Liver (tissue), 9 donors: ENCODE results near the gene ZSCAN21. TPM values are rescaled to one million over a fixed set of nuclear protein-coding genes. Genes with fewer than 3 reads are reported as not detected.
A peak's percentile ranks its signal among the peaks of the same experiment; 100 is the strongest.

Experiments used
- DNase-seq: peaks from one replicate; pipeline ENCODE4 v3.0.0-alpha.2; 2017; ENCODE audit warnings: low spot score
- H3K27ac ChIP-seq, 2 donors: one replicate each; pipeline ENCODE4 v1.7.0; 2013; ENCODE audit warnings: inconsistent platforms in 2 of 2, low read length in 2 of 2, control low read depth in 1 of 2, low read depth in 1 of 2, mild to moderate bottlenecking in 1 of 2
- H3K27me3 ChIP-seq, 4 donors: one replicate each; pipeline versions ENCODE4 v1.6.1 to v1.7.0; 2013; ENCODE audit warnings: low read length in 3 of 4, inconsistent platforms in 1 of 4, mild to moderate bottlenecking in 1 of 4, moderate library complexity in 1 of 4; ENCODE audit not compliant: control insufficient read depth in 4 of 4, insufficient read depth in 4 of 4
- H3K36me3 ChIP-seq, 4 donors: one replicate each; pipeline versions ENCODE4 v1.6.1 to v1.7.0; 2013; ENCODE audit warnings: low read length in 3 of 4, mild to moderate bottlenecking in 3 of 4, low read depth in 1 of 4, moderate library complexity in 1 of 4; ENCODE audit not compliant: control insufficient read depth in 4 of 4, insufficient read depth in 3 of 4
- H3K4me1 ChIP-seq, 4 donors: one replicate each; pipeline versions ENCODE4 v1.6.1 to v1.7.0; 2013; ENCODE audit warnings: low read length in 3 of 4, mild to moderate bottlenecking in 3 of 4, moderate library complexity in 1 of 4; ENCODE audit not compliant: control insufficient read depth in 4 of 4, insufficient read depth in 4 of 4
- H3K4me3 ChIP-seq, 3 donors: one replicate each; pipeline versions ENCODE4 v1.6.1 to v1.7.0; 2013; ENCODE audit warnings: low read length in 3 of 3, control low read depth in 1 of 3, low read depth in 1 of 3, mild to moderate bottlenecking in 1 of 3
- H3K9ac ChIP-seq, 2 donors: one replicate each; pipeline ENCODE4 v1.7.0; 2013; ENCODE audit warnings: low read length in 2 of 2, mild to moderate bottlenecking in 2 of 2, moderate library complexity in 2 of 2, control low read depth in 1 of 2, low read depth in 1 of 2
- H3K9me3 ChIP-seq, 4 donors: one replicate each; pipeline versions ENCODE4 v1.6.1 to v1.7.0; 2013; ENCODE audit warnings: low read length in 3 of 4; ENCODE audit not compliant: control insufficient read depth in 4 of 4
- EGR1 ChIP-seq, 2 donors: IDR thresholded peaks; 2 replicates each; pipeline ENCODE4 v1.6.1; 2016 to 2018; ENCODE audit warnings: antibody characterized with exemption in 2 of 2, low read depth in 2 of 2
- FOXA1 ChIP-seq: IDR thresholded peaks from 2 replicates; pipeline ENCODE4 v1.6.1; 2016; ENCODE audit warnings: antibody characterized with exemption
- FOXA2 ChIP-seq: IDR thresholded peaks from 2 replicates; pipeline ENCODE4 v1.6.1; 2016; ENCODE audit warnings: antibody characterized with exemption
- GABPA ChIP-seq, 2 donors: IDR thresholded peaks in 1 of 2; conservative IDR thresholded peaks in 1 of 2; 2 replicates each; pipeline ENCODE4 v1.6.1; 2016; ENCODE audit warnings: antibody characterized with exemption in 2 of 2, mild to moderate bottlenecking in 1 of 2, moderate library complexity in 1 of 2
- HNF4A ChIP-seq, 2 donors: conservative IDR thresholded peaks; 2 replicates each; pipeline ENCODE4 v1.6.1; 2016; ENCODE audit warnings: antibody characterized with exemption in 2 of 2, mild to moderate bottlenecking in 2 of 2
- HNF4G ChIP-seq: IDR thresholded peaks from 2 replicates; pipeline ENCODE4 v1.6.1; 2016; ENCODE audit warnings: antibody characterized with exemption
- JUND ChIP-seq, 2 donors: IDR thresholded peaks; 2 replicates each; pipeline ENCODE4 v1.6.1; 2016; ENCODE audit warnings: antibody characterized with exemption in 2 of 2
- NR2F2 ChIP-seq: IDR thresholded peaks from 2 replicates; pipeline ENCODE4 v1.6.1; 2016; ENCODE audit warnings: antibody characterized with exemption
- RAD21 ChIP-seq, 2 donors: IDR thresholded peaks; 2 replicates each; pipeline ENCODE4 v1.6.1; 2016; ENCODE audit warnings: antibody characterized with exemption in 2 of 2, mild to moderate bottlenecking in 2 of 2
- RXRA ChIP-seq, 2 donors: IDR thresholded peaks; 2 replicates each; pipeline ENCODE4 v1.6.1; 2017 to 2018; ENCODE audit warnings: antibody characterized with exemption in 2 of 2, mild to moderate bottlenecking in 1 of 2
- SP1 ChIP-seq: IDR thresholded peaks from 2 replicates; pipeline ENCODE4 v1.6.1; 2018; ENCODE audit warnings: antibody characterized with exemption, mild to moderate bottlenecking
- TAF1 ChIP-seq: conservative IDR thresholded peaks from 2 replicates; pipeline ENCODE4 v1.6.1; 2016; ENCODE audit warnings: antibody characterized with exemption, mild to moderate bottlenecking
- YY1 ChIP-seq: IDR thresholded peaks from 2 replicates; pipeline ENCODE4 v1.6.1; 2016; ENCODE audit warnings: antibody characterized with exemption, mild to moderate bottlenecking
- WGBS: extraction: QIAGEN DNeasy Blood & Tissue Kit; methylation state at CpG from one replicate; pipeline ENCODE4 v1.1.7; 2013; 5-methylcytosine and 5-hydroxymethylcytosine counted together
- polyA plus RNA-seq, 2 donors: library from polyadenylated mRNA; stranded (reverse) in 1 of 2; unstranded in 1 of 2; fragments of 200-250 nt in 1 of 2; fragments of >200 nt in 1 of 2; fragmentation: Nextera tagmentation in 1 of 2; extraction: Ambion mirVana in 1 of 2; gene quantifications; one replicate each; pipeline versions ENCODE4 v1.2.1 to v1.2.3, GENCODE V29; 2013 to 2015
- total RNA-seq, 2 donors: library from RNA; depleted of rRNA; stranded (reverse); fragments of >200 nt; gene quantifications; one replicate each; pipeline ENCODE4 v1.2.3, GENCODE V29; 2014
- TF ChIP-seq, protein P1 (sequence below): IDR thresholded peaks from 2 replicates; pipeline ENCODE4 v1.6.1; 2016; ENCODE audit warnings: antibody characterized with exemption
- TF ChIP-seq, protein P2 (sequence below): fragments of 150-350 bp; IDR thresholded peaks from 2 replicates; pipeline ENCODE4 v1.5.1; 2017; ENCODE audit warnings: improper control_type of control experiment, low read depth, low read length; ENCODE audit not compliant: missing input control
- TF ChIP-seq, protein P3 (sequence below): IDR thresholded peaks from 2 replicates; pipeline ENCODE4 v1.6.1; 2016; ENCODE audit warnings: antibody characterized with exemption
- TF ChIP-seq, protein P4 (sequence below): IDR thresholded peaks from 2 replicates; pipeline ENCODE4 v1.6.1; 2016; ENCODE audit warnings: antibody characterized with exemption, mild to moderate bottlenecking
- TF ChIP-seq, protein P5 (sequence below): IDR thresholded peaks from 2 replicates; pipeline ENCODE4 v1.6.1; 2016; ENCODE audit warnings: antibody characterized with exemption
- donor health status: healthy.
- donor health status: healthy.
- donor health status: healthy.
- donor health status: healthy.
- donor health status: healthy.

ZSCAN21 gene
- total and polyA plus RNA-seq, 4 donors, result 4.6 to 8.6 (median 6.9) TPM

DNA sequence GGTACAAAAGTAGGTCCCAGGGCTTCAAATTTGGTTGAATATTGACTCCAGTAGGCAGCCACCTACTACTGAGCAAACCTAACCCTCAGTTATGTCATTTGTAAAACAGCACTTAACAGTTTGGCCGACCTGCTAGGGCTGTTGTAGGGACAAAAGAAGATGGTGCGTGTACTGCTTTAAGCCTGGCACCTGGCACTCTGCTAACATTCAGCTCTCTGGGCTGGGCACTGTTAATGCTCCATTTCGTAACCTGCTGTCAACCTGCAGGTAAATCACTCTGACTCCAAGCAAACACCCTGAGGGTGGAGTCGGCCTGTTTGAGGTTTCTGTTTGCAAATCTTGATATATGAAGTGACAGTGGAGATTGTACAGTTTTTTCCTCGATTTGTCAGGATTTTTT, 27.0 kb upstream of the ZSCAN21 start:
- Histone ChIP-seq H3K36me3 (peaks cover 9 to 23% (median 18%) of the 10 kb centered on the region in 4 donors), H3K27ac (peak overlapping the region; percentile 71 to 73)
- WGBS, result 22% methylated on average over 5 of the region's 5 CpGs

DNA sequence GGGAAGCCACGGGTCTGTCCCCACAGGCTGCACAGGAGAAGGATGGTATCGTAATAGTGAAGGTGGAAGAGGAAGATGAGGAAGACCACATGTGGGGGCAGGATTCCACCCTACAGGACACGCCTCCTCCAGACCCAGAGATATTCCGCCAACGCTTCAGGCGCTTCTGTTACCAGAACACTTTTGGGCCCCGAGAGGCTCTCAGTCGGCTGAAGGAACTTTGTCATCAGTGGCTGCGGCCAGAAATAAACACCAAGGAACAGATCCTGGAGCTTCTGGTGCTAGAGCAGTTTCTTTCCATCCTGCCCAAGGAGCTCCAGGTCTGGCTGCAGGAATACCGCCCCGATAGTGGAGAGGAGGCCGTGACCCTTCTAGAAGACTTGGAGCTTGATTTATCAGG, 26.0 kb upstream of the ZSCAN21 start:
- peak overlapping the region; percentile 4 to 29 (median 21) for H3K4me3 ChIP-seq
- DNase-seq, result no peak
- H3K27ac ChIP-seq, result peak overlapping the region; percentile 71 to 73
- peaks cover 12 to 26% (median 18%) of the 10 kb centered on the region in 4 donors for H3K36me3 ChIP-seq
- H3K27me3 ChIP-seq, result no peaks in the 10 kb centered on the region
- H3K9me3 ChIP-seq, result no peaks in the 10 kb centered on the region
- H3K4me1 ChIP-seq, result peaks cover 19 to 69% (median 46%) of the 10 kb centered on the region in 4 donors
- H3K9ac ChIP-seq, result peak overlapping the region; percentile 15 to 51
- WGBS, result 37% methylated on average over 12 of the region's 12 CpGs
- no peak for TF ChIP-seq FOXA1
- no peak for TF ChIP-seq TAF1
- TF ChIP-seq FOXA2, result no peak
- TF ChIP-seq, protein P1, sequence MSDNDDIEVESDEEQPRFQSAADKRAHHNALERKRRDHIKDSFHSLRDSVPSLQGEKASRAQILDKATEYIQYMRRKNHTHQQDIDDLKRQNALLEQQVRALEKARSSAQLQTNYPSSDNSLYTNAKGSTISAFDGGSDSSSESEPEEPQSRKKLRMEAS, result no peak
- TF ChIP-seq GABPA (IDR thresholded peaks at IDR 0.05 in 1 of 2, conservative IDR thresholded peaks at IDR 0.05 in 1 of 2), result no peak
- TF ChIP-seq, protein P2, sequence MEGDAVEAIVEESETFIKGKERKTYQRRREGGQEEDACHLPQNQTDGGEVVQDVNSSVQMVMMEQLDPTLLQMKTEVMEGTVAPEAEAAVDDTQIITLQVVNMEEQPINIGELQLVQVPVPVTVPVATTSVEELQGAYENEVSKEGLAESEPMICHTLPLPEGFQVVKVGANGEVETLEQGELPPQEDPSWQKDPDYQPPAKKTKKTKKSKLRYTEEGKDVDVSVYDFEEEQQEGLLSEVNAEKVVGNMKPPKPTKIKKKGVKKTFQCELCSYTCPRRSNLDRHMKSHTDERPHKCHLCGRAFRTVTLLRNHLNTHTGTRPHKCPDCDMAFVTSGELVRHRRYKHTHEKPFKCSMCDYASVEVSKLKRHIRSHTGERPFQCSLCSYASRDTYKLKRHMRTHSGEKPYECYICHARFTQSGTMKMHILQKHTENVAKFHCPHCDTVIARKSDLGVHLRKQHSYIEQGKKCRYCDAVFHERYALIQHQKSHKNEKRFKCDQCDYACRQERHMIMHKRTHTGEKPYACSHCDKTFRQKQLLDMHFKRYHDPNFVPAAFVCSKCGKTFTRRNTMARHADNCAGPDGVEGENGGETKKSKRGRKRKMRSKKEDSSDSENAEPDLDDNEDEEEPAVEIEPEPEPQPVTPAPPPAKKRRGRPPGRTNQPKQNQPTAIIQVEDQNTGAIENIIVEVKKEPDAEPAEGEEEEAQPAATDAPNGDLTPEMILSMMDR, result no peak
- no peak for TF ChIP-seq YY1
- TF ChIP-seq HNF4G, result no peak
- TF ChIP-seq, protein P3, sequence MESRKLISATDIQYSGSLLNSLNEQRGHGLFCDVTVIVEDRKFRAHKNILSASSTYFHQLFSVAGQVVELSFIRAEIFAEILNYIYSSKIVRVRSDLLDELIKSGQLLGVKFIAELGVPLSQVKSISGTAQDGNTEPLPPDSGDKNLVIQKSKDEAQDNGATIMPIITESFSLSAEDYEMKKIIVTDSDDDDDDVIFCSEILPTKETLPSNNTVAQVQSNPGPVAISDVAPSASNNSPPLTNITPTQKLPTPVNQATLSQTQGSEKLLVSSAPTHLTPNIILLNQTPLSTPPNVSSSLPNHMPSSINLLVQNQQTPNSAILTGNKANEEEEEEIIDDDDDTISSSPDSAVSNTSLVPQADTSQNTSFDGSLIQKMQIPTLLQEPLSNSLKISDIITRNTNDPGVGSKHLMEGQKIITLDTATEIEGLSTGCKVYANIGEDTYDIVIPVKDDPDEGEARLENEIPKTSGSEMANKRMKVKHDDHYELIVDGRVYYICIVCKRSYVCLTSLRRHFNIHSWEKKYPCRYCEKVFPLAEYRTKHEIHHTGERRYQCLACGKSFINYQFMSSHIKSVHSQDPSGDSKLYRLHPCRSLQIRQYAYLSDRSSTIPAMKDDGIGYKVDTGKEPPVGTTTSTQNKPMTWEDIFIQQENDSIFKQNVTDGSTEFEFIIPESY, result no peak

More for the DNA sequence above, 27.0 kb upstream of the ZSCAN21 start:
- peak overlapping the region in 2 of 3 donors; percentile 14 to 29 for H3K4me3 ChIP-seq
- peaks cover 23 to 75% (median 53%) of the 10 kb centered on the region in 4 donors for H3K4me1 ChIP-seq
- TF ChIP-seq SP1, result peak; percentile 56
- TF ChIP-seq TAF1, result no peak
- TF ChIP-seq FOXA1, result no peak
- peak; percentile 29 to 56 for TF ChIP-seq RAD21 (IDR thresholded peaks at IDR 0.05)
- peak; percentile 63 to 91 for TF ChIP-seq RXRA (IDR thresholded peaks at IDR 0.05)
- peak; percentile 73 for TF ChIP-seq YY1
- TF ChIP-seq, protein P4, sequence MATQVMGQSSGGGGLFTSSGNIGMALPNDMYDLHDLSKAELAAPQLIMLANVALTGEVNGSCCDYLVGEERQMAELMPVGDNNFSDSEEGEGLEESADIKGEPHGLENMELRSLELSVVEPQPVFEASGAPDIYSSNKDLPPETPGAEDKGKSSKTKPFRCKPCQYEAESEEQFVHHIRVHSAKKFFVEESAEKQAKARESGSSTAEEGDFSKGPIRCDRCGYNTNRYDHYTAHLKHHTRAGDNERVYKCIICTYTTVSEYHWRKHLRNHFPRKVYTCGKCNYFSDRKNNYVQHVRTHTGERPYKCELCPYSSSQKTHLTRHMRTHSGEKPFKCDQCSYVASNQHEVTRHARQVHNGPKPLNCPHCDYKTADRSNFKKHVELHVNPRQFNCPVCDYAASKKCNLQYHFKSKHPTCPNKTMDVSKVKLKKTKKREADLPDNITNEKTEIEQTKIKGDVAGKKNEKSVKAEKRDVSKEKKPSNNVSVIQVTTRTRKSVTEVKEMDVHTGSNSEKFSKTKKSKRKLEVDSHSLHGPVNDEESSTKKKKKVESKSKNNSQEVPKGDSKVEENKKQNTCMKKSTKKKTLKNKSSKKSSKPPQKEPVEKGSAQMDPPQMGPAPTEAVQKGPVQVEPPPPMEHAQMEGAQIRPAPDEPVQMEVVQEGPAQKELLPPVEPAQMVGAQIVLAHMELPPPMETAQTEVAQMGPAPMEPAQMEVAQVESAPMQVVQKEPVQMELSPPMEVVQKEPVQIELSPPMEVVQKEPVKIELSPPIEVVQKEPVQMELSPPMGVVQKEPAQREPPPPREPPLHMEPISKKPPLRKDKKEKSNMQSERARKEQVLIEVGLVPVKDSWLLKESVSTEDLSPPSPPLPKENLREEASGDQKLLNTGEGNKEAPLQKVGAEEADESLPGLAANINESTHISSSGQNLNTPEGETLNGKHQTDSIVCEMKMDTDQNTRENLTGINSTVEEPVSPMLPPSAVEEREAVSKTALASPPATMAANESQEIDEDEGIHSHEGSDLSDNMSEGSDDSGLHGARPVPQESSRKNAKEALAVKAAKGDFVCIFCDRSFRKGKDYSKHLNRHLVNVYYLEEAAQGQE, result peak; percentile 57
- TF ChIP-seq HNF4A (conservative IDR thresholded peaks at IDR 0.05), result peak; percentile 74 to 85
- peak in 1 of 2 donors; percentile 51 for TF ChIP-seq GABPA (IDR thresholded peaks at IDR 0.05 in 1 of 2, conservative IDR thresholded peaks at IDR 0.05 in 1 of 2)
- TF ChIP-seq FOXA2, result peak; percentile 35
- TF ChIP-seq, protein P3, result peak; percentile 63
- no peak for TF ChIP-seq EGR1 (IDR thresholded peaks at IDR 0.05; ENCODE audit: low read depth in 2 of 2)
- no peak for TF ChIP-seq NR2F2
- TF ChIP-seq HNF4G, result peak; percentile 5
- TF ChIP-seq JUND (IDR thresholded peaks at IDR 0.05), result peak; percentile 40 to 70
- TF ChIP-seq, protein P5, sequence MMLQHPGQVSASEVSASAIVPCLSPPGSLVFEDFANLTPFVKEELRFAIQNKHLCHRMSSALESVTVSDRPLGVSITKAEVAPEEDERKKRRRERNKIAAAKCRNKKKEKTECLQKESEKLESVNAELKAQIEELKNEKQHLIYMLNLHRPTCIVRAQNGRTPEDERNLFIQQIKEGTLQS, result no peak
- TF ChIP-seq, protein P1, result peak; percentile 92
- H3K9me3 ChIP-seq, result no peaks in the 10 kb centered on the region
- no peak for DNase-seq
- H3K9ac ChIP-seq, result peak overlapping the region; percentile 10 to 22
- no peaks in the 10 kb centered on the region for H3K27me3 ChIP-seq
